Keratinocyte (primary cell): ENCODE measurements around the gene LDLRAD4. TPM values are rescaled to one million over a fixed set of nuclear protein-coding genes. Genes with fewer than 3 reads are reported as not detected.

Source experiments
- DNase-seq: peaks from one replicate; pipeline ENCODE4 v3.0.0-alpha.2; 2011; ENCODE audit warnings: low read depth, missing footprints, low spot score
- FAIRE-seq: peaks from 2 replicates; lab custom pipeline; 2011; peaks lifted over from hg19 to GRCh38; lab: Jason Lieb, UNC
- H2AFZ ChIP-seq: 2 replicates; pipeline ENCODE4 v1.6.0; 2012; ENCODE audit warnings: low read length, control low read depth, inconsistent platforms; ENCODE audit not compliant: control insufficient read depth
- H3K27ac ChIP-seq: 2 replicates; pipeline ENCODE4 v1.5.1; 2011; ENCODE audit warnings: low read length; ENCODE audit not compliant: control insufficient read depth, insufficient read depth
- H3K27me3 ChIP-seq: 3 replicates; pipeline ENCODE4 v1.6.0; 2011; ENCODE audit warnings: low read length; ENCODE audit not compliant: control insufficient read depth, insufficient read depth; ENCODE audit errors: extremely low read depth
- H3K36me3 ChIP-seq, 2 experiments: 2 replicates in 1 of 2; 3 replicates in 1 of 2; pipeline ENCODE4 v1.5.1; 2011; ENCODE audit warnings: low read length in 2 of 2, mild to moderate bottlenecking in 1 of 2; ENCODE audit not compliant: control insufficient read depth in 2 of 2, insufficient read depth in 2 of 2; ENCODE audit errors: extremely low read depth in 1 of 2
- H3K4me1 ChIP-seq: 3 replicates; pipeline ENCODE4 v1.5.1; 2011; ENCODE audit warnings: low read length; ENCODE audit not compliant: control insufficient read depth, insufficient read depth; ENCODE audit errors: extremely low read depth
- H3K4me2 ChIP-seq: 3 replicates; pipeline ENCODE4 v1.6.0; 2011; ENCODE audit warnings: low read depth, low read length; ENCODE audit not compliant: control insufficient read depth, insufficient read depth; ENCODE audit errors: extremely low read depth
- H3K4me3 ChIP-seq, 3 experiments: fragments of 200-600 bp in 1 of 3; sonication (generic) in 1 of 3; 2 replicates in 2 of 3; 3 replicates in 1 of 3; pipeline ENCODE4 v1.5.1; 2011 to 2016; ENCODE audit warnings: low read length in 3 of 3, mild to moderate bottlenecking in 3 of 3, control low read depth in 2 of 3, inconsistent platforms in 1 of 3, low read depth in 1 of 3, mixed read lengths in 1 of 3, mixed run types in 1 of 3, moderate library complexity in 1 of 3; ENCODE audit not compliant: control insufficient read depth in 2 of 3, insufficient read depth in 2 of 3; ENCODE audit errors: extremely low read depth in 1 of 3
- H3K79me2 ChIP-seq: 2 replicates; pipeline ENCODE4 v1.6.0; 2012; ENCODE audit warnings: low read length; ENCODE audit not compliant: control insufficient read depth, insufficient read depth
- H3K9ac ChIP-seq: 3 replicates; pipeline ENCODE4 v1.6.0; 2011; ENCODE audit warnings: low read length; ENCODE audit not compliant: control insufficient read depth, insufficient read depth; ENCODE audit errors: extremely low read depth
- H3K9me1 ChIP-seq: 3 replicates; pipeline ENCODE4 v1.6.0; 2011; ENCODE audit warnings: low read length; ENCODE audit not compliant: control insufficient read depth, insufficient read depth; ENCODE audit errors: extremely low read depth
- H3K9me3 ChIP-seq: 2 replicates; pipeline ENCODE4 v1.5.1; 2012; ENCODE audit warnings: low read depth, low read length; ENCODE audit not compliant: control insufficient read depth
- H4K20me1 ChIP-seq: 3 replicates; pipeline ENCODE4 v1.6.0; 2011; ENCODE audit warnings: low read length; ENCODE audit not compliant: control insufficient read depth, insufficient read depth; ENCODE audit errors: extremely low read depth
- EZH2 ChIP-seq: IDR thresholded peaks from one replicate; pipeline ENCODE4 v1.6.1; 2012; ENCODE audit warnings: inconsistent platforms, mild to moderate bottlenecking, low read length, moderate library complexity
- dilution Hi-C: fragments of 300-500 bp; cut with MboI; formaldehyde crosslinking; loops from one replicate; pipeline ENCODE4 v1.7.0; 2020; ENCODE audit warnings: low sequenced_read_pairs; ENCODE audit not compliant: extremely low pct_ligation_motif_present
- polyA plus RNA-seq, 5 experiments: library from polyadenylated mRNA; depleted of rRNA in 3 of 5; stranded (reverse) in 3 of 5; stranded (forward) in 1 of 5; unstranded in 1 of 5; fragments of >200 nt; gene quantifications; 1 replicate in 1 of 5; 2 replicates in 3 of 5; 3 replicates in 1 of 5; pipeline versions ENCODE4 v1.2.1 to v1.2.3, GENCODE V29; 2011 to 2012; ENCODE audit warnings: missing spikeins in 2 of 5, low read depth in 1 of 5, low replicate concordance in 1 of 5
- TF ChIP-seq, protein P1 (sequence below), 3 experiments: IDR thresholded peaks in 1 of 3; conservative IDR thresholded peaks in 1 of 3; optimal IDR thresholded peaks in 1 of 3; 2 replicates in 2 of 3; 3 replicates in 1 of 3; pipeline versions ENCODE3 to v1.5.1; 2011; ENCODE audit warnings: low read length in 3 of 3, mild to moderate bottlenecking in 3 of 3, moderate library complexity in 2 of 3, control low read depth in 1 of 3, inconsistent platforms in 1 of 3; ENCODE audit not compliant: insufficient read depth in 2 of 3; ENCODE audit errors: extremely low read depth in 1 of 3

The LDLRAD4 gene
- polyA plus RNA-seq, 1 donor (not counting 4 experiments of a cell fraction or from before 2014, with no cell fraction given) = not detected

DNA sequence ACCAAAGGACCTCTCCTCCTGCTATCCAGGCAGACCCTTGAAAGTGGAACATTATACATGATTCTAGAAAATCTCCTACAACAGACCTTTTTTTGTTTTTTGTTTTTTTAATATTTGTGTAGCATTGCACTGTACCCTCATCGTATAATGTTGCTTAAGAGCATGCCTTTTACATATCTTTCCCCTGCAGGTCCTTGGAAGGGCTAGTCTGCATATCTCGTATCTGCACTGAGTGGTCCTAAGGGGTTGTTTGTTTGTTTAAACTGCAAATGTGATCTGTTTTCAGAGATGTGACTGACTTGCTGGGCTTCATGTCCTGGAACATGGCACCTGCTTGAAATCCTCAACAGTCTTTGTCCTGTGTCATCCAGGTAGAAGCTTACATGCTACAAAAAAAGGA is 303.7 kb downstream of the LDLRAD4 start:
- Histone ChIP-seq H3K79me2 (no peaks in the 10 kb centered on the region), H2AFZ (no peak overlapping the region), H3K36me3 (no peaks in the 10 kb centered on the region), H3K9me1 (no peaks in the 10 kb centered on the region), H4K20me1 (no peaks in the 10 kb centered on the region), H3K4me2 (no peak overlapping the region), H3K4me1 (no peaks in the 10 kb centered on the region), H3K27ac (no peak overlapping the region), H3K4me3 (no peak overlapping the region), H3K27me3 (no peaks in the 10 kb centered on the region), H3K9ac (no peak overlapping the region), H3K9me3 (no peaks in the 10 kb centered on the region)
- no peak for DNase-seq
- FAIRE-seq = no peak
- dilution Hi-C loops = no loop called here
- TF ChIP-seq EZH2 = no peak
- TF ChIP-seq, protein P1, sequence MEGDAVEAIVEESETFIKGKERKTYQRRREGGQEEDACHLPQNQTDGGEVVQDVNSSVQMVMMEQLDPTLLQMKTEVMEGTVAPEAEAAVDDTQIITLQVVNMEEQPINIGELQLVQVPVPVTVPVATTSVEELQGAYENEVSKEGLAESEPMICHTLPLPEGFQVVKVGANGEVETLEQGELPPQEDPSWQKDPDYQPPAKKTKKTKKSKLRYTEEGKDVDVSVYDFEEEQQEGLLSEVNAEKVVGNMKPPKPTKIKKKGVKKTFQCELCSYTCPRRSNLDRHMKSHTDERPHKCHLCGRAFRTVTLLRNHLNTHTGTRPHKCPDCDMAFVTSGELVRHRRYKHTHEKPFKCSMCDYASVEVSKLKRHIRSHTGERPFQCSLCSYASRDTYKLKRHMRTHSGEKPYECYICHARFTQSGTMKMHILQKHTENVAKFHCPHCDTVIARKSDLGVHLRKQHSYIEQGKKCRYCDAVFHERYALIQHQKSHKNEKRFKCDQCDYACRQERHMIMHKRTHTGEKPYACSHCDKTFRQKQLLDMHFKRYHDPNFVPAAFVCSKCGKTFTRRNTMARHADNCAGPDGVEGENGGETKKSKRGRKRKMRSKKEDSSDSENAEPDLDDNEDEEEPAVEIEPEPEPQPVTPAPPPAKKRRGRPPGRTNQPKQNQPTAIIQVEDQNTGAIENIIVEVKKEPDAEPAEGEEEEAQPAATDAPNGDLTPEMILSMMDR (optimal IDR thresholded peaks at IDR 0.05 in 1 of 3, IDR thresholded peaks at IDR 0.05 in 1 of 3, conservative IDR thresholded peaks at IDR 0.05 in 1 of 3; ENCODE audit: extremely low read depth in 1 of 3, insufficient read depth in 2 of 3, low read length in 3 of 3) = no peak

DNA sequence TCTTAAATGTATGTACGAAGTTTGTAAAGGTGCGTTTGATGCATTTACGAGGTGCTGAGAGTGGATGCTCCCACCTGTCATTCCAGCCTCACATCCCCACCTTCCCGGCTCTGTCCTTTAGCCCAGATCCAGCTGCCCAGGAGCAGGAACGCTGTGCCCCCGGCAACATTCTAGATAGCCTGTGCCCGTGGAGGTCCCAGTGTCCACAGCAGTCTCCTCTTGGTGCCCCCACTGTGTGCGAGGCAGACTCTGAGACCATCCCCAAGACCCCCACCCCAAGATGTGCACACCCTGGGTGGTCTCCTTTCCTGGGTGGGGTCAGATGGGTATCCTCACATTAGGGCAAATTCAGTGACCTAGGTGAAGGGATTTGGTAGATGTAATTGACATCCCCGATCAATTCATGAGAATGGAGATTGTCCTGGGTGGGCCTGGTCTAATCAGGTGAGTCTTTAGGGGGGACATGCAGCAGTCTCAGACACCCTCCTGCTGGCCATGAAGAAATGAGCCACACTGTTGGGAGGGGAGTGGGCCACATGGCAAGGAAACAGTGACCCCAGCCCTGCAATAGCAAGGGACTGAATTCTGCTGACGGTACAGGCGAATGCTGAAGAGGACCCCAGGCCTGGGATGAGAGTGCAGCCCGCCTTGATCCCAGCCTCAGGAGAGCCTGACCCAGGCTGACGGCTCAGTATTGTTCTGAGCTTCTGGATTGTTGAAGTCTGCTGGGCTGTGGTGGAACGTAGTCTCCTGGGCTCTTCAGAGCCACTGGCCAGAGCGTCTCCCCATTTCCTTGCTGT is 304.5 kb downstream of the LDLRAD4 start:
- Histone ChIP-seq H2AFZ (no peak overlapping the region), H3K4me3 (no peak overlapping the region), H3K36me3 (no peaks in the 10 kb centered on the region), H3K4me2 (no peak overlapping the region), H3K27ac (no peak overlapping the region), H3K9ac (no peak overlapping the region), H3K9me3 (no peaks in the 10 kb centered on the region), H3K27me3 (no peaks in the 10 kb centered on the region), H3K9me1 (no peaks in the 10 kb centered on the region), H3K79me2 (no peaks in the 10 kb centered on the region), H3K4me1 (no peaks in the 10 kb centered on the region), H4K20me1 (no peaks in the 10 kb centered on the region)
- dilution Hi-C loops = no loop called here
- no peak for TF ChIP-seq EZH2
- TF ChIP-seq, protein P1 (optimal IDR thresholded peaks at IDR 0.05 in 1 of 3, IDR thresholded peaks at IDR 0.05 in 1 of 3, conservative IDR thresholded peaks at IDR 0.05 in 1 of 3; ENCODE audit: extremely low read depth in 1 of 3, insufficient read depth in 2 of 3, low read length in 3 of 3) = no peak
- no peak for DNase-seq
- FAIRE-seq = no peak
